Umbilical cord (tissue), 2 donors: ENCODE data around the gene NXNL1. TPM values are rescaled to one million over a fixed set of nuclear protein-coding genes. Genes with fewer than 3 reads are reported as not detected.
A peak's percentile ranks its signal among the peaks of the same experiment; 100 is the strongest.
"Not testable (repeated sequence)": the region's sequence is repeated elsewhere in the genome, so short reads cannot be mapped to it uniquely, and the experiment has no call there.

Experiments
- DNase-seq: peaks from one replicate; pipeline ENCODE4 v3.0.0-alpha.2; 2015; ENCODE audit warnings: low spot score
- total RNA-seq: library from RNA; depleted of rRNA; stranded (reverse); fragments of >200 nt; gene quantifications from one replicate; pipeline ENCODE4 v1.2.3, GENCODE V29; 2014; ENCODE audit warnings: low replicate concordance; ENCODE audit not compliant: insufficient read depth

NXNL1 gene
- total RNA-seq, 1 donor from 2014 or later: not detected

DNA sequence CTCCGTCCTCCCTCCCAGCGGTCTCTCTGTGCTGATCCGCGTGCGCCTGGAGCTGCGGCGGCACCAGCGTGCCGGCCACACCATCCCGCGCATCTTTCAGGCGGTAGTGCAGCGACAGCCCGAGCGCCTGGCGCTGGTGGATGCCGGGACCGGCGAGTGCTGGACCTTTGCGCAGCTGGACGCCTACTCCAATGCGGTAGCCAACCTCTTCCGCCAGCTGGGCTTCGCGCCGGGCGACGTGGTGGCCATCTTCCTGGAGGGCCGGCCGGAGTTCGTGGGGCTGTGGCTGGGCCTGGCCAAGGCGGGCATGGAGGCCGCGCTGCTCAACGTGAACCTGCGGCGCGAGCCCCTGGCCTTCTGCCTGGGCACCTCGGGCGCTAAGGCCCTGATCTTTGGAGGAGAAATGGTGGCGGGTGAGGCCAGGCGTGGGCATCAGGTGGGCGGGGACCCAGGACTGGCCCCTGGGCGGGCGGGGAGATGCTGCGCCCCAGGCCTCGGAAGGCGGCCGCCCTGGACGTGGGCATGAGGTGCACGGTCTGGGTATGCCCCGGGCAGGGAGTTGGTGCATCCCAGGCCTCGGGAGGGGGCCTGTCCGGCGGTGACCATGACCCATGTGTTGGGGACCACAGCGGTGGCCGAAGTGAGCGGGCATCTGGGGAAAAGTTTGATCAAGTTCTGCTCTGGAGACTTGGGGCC, 26.0 kb upstream of the NXNL1 start:
- DNase-seq: no peak

DNA sequence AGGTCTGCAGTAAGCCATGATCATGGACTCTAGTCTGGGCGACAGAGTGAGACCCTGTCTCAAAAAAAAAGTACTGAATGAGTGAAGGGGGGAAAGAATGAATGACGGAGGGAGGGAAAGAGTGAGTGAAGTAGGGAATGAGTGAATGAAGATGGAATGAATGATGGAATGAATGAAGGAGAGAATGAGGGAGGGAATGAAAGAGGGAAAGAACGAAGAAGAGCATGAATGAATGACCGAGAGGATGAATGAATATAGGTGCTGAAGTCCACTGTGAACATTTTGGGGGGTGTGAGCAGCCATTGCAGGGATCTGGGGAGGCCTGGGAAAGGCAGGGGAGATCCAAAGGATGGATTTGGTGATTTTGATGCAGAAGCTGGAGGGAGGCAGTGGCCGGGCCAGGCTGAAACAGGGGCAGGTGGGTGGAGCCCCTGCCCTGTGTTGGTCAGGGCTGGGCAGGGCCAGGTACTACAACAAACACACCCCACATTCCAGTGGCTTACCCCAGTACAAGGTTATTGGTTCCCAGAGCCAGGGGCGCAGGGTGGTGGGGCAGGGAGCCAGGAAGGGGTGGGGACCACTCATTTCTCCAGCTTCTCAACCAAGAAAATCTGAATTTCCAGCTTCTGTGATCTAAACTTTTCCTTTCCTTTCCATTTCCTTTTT, 23.9 kb upstream of the NXNL1 start:
- no peak for DNase-seq

DNA sequence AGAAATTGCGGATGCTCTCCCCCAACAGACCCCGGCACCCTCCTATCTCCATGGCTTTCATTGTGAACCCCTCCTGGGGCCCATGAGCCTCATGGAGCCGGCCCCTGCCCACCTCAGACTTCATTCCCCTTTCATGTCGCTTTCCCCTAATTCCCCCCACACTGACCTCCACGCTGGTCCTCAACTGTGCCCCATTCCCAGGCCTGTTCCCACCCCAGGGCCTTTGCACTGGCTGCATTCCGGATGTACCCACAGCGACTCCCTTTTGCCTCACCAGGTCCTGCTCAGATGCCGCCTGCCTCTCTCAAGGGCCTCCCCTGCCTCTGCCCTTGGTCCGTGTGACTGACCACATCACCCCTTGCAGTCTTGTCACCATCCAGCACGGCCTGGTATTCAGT, 22.9 kb upstream of the NXNL1 start:
- no peak for DNase-seq

GRCh38 chr19:17482877-17483604, 22.3 kb upstream of the NXNL1 start:
- DNase-seq: no peak

DNA sequence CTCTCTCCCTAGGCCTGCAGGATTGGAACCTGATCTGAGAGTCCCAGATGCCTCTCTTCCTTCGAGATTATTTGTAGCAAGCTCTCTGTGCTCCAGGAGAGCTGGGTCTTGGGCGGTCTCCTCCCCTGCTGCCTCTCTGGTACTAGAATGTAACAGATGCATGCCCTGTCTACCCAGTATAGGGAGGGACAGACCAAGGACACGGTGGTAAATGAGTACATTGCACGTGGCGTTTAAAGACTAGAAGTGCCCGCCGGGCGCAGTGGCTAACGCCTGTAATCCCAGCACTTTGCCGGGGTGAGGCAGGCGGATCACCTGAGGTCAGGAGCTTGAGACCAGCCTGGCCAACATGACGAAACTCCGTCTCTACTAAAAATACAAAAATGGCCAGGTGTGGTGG, 21.3 kb upstream of the NXNL1 start:
- DNase-seq: no peak

DNA sequence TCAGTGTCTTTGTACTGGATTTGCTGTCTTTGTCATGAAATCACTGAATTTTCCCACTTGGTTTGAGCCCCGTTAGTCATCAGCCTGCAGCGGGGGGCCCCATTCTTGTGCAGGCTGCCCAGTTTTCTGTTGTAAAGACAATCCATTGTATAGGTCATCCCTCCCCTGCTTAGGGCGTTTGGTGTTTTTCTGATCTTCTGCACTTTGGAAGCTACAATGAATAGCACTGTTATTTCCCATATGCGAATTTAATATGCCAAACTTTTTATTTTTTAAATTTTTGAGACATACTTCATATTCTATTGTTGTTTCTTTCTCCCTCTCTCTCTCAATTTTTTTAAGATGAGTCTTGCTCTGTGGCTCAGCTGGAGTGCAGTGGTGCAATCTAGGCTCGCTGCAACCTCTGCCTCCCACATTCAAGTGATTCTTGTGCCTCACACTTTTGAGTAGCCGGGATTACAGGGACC, 18.6 kb upstream of the NXNL1 start:
- no peak for DNase-seq

DNA sequence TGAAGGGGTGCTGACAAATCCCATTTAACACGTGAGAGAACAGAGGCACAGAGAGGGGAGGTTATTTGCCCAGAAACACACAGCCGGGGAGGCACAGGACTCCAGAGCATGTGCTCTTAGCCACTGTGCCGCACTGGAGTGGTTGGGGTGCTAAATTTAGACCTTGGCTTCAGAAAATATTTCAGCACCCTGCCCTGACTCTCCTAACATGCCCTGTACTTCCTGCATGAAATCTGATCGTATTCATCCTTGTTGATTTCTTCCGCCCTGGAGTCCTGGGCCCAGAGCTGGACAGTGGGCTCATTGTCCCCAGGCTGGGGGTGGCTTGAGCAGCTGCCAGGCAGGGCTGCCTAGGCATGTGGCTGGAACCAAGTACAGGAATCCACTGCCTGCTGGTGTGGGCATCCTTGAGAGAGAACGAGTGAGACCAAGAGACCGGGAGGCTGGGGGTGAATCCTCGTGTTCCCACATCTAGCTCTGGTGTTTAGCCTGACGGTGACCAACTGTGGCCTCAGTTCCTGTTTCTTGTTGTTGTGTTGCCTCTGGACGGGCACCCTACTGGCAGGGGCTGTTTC, 14.9 kb upstream of the NXNL1 start:
- no peak for DNase-seq

GRCh38 chr19:17475011-17475540, 14.3 kb upstream of the NXNL1 start:
- DNase-seq: not testable (repeated sequence)

DNA sequence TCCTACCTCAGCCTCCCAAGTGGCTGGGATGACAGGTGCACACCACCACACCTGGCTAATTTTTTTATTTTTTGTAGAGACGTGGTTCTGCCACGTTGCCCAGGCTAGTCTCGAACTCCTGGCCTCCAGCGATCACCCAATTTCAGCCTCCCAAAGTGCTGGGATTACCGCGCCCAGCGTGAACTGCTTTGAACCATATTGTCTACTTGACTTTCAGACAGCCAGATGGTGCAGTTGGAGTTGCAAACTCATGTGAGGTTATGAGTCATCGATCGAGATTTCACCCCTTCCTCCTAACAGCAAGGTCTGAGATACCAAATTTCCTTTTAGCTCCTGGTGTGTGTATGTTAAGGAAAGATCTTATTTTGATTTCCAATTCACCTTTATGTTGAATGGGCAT, 12.3 kb upstream of the NXNL1 start:
- no peak for DNase-seq

DNA sequence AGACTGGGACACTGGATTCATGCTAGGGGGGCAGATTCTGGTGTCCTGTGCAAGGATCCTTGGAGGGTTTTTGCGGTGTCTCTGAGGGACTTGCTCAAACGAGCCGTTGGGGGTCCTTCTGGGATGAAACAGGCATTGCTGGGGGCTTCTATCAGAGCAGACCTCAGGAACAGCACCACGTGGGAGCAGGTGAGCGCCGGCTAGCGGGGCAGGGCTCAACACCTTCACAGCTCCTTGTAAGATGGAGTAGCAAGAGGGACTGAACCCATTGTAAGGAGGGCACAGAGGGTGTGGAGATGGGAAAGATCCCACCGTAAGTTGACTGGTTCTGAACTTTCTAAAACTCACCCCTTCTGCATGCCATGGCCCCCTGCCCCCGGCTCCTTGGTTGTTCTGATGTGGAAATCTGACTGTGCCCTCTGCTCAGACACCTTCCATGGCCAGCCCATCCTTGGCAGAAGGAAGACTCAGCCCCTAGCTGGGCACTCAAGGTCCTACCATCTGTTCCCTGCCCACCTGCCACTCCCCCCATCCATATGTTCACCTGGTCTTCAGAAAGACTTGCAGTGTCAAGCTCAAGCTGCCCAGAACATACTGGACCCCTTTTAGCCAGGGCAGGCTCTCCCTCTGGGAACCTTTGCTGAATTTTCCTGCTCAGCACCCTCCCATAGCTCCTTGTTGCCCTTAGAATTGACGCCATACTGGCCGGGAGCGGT, 10.8 kb upstream of the NXNL1 start:
- DNase-seq: no peak

GRCh38 chr19:17470068-17470841, 9.5 kb upstream of the NXNL1 start, which contains the start of gene SLC27A1:
Gene SLC27A1, plus strand, starts transcription at chr19:17470524. Its CDS starts 17 bp downstream, at chr19:17470541.
- DNase-seq: peak; percentile 100

DNA sequence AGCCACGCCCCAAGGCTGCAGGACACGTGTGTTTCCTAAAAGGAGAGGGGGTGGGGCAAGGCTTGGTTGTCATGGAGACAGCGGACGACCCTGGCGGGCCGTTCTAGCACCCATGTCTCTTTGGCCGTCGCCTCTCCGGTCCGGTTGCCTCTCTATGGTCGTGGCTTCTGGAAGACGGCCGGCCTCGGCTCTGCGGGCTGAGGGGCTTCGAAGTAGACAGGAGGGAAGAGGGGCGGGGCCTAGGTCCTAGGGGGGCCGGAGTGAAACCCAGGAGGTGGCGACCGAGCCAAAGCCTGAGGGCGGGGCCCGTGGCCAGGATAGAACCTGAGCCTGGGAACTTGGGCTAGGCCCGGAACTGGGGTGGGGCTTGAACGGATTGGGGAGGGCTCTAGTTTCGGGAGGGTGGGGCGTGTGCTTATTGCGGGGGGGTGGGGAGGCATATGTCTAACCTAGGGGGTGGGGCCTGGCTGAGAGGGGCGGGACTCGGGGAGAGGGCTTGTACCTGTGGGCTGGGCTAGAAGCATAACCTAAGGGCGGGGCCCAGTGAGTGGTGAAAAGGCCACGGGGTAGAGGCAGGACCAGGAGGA, 8.8 kb upstream of the NXNL1 start:
- DNase-seq: peak; percentile 97

DNA sequence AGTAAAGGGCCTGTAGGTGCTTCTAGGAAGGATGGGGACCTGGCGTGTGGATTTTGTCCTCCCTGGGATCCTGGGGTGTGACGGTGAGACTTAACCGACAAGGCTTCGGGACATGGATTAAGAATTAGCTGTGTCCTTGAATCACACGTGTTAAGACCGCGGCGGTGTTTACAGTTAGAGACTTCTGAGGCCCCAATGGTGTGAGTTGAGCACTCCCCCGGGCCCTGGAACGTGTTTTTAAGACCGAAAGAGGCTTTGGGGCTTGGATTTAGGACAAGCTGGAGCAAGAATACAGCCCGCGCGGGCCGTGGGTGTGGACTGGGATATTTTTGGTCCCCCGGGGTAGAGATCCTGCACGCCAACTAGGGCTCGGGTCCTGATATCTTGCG, 8.4 kb upstream of the NXNL1 start:
- DNase-seq: no peak

DNA sequence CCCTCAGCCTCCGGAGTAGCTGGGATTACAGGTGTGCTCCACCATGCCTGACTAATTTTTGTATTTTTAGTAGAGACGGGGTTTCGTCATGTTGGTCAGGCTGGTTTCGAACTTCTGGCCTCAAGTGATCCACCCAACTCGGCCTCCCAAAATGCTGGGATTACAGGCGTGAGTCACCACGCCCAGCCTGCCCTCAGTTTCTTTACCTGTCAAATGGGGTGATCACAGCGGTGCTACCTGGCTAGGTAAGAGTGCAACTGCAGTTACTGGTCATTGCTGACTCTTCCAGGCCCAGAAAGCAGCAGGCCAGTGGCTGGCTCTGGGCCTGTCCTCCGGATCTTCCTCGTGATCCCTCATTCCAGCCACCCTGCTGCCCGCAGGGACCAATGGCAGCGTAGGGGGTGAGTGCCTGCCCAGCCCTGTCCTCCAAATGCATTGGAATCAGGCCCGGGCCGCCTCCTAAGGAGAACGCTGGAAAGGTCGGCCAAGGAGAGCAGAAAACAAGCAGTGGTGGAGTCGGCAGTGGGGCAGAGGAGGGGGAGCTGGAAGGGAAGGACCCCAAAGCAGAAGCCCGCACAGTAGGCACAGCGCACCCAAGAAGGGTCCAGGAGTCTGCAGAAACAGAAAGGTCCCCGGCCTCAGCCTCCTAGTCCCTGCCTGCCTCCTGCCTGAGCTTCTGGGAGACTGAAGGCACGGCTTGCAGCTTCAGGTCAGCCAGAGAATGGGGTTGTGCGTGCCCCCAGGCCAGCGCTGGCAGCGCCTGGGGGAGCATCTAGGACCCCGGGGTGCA, 7.8 kb upstream of the NXNL1 start:
- DNase-seq: no peak

DNA sequence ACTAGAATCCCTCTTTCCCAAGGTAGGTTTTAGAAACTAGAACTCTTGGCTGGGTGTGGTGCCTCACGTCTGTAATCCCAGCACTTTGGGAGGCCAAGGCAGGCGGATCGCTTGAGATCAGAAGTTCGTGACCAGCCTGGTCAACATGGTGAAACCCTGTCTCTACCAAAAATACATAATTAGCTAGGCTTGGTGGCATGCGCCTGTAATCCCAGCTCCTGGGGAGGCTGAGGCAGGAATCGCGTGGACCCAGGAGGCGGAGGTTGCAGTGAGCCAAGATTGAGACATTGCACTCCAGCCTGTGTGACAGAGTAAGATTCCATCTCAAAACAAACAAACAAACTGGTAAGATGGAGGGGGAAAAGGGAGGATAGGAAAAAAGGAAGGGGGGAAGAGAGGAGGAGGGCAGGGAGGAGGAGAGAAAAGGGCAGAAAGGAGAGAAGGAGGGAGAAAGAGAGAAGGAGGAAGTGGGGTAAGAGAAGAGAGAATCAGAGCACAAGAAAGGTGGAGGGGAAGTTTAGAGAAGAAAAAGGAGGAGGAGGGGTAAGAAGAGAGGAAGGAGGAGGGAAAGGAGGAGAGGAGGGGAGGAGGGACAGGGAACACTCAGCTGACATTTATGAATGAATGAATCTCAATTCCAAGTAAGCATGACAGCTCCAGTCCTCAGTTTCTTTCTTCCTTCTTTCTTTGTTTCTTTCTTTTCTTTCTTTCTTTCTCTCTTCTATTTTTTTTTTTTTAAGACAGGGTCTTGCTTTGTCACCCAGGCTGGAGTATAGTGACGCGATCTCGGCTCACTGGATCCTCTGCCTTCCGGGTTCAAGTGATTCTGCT, 7.0 kb upstream of the NXNL1 start:
- DNase-seq: no peak

DNA sequence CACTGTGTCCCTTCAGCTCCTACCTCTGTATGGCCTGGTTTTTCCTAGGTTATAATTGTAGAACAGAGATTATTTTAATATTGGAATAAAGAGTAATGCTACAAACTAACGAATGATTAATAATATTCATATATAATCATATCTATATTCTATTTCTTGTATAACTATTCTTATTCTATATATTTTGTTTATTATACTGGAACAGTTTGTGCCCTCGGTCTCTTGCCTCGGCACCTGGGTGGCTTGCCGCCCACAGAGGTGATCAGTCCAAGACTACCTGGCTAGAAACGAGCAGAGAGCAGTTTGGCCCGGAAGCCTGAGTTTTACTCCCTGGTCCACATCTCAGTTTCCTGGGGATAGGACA, 5.7 kb upstream of the NXNL1 start:
- DNase-seq: no peak

DNA sequence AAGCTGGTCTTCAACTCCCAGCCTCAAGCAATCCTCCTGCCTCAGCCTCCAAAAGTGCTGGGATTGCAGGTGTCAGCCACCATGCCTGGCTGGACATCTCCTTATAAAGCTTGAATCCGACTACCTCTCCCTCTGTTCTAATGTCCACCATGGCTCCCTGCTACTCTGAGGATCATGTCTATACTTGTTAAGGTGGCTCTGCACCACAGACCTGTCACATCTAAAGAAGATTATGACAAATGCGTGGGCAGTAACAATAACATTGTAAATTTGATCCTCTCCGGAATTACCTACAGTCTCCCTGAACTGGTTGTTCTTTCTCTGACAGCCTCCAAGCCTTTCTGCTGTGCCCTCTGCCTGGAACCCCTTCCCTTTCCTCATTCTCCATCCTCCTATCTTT, 1.8 kb downstream of the NXNL1 start:
- DNase-seq: no peak

- no peak for DNase-seq
Observed at GRCh38 chr19:17457616-17458015, 3.1 kb downstream of the NXNL1 start.

- DNase-seq: no peak
Observed at GRCh38 chr19:17456127-17456526, 4.6 kb downstream of the NXNL1 start.
